Heart left ventricle (tissue), 13 donors: ENCODE results near the gene API5.

Experiments
- POLR2A ChIP-seq, 2 donors: fragments of 450-650 bp; IDR thresholded peaks; one replicate each; pipeline ENCODE4 v1.6.1; 2017; ENCODE audit warnings: antibody characterized with exemption in 2 of 2, mild to moderate bottlenecking in 2 of 2, moderate library complexity in 2 of 2
- TF ChIP-seq, protein P1 (sequence below), 12 donors: fragments of 200-600 bp; sonication (generic) in 4 of 12; IDR thresholded peaks; one replicate each; pipeline versions ENCODE4 v1.5.0 to v1.8.0; 2018 to 2022; ENCODE audit warnings: antibody characterized with exemption in 12 of 12, mild to moderate bottlenecking in 5 of 12
- donor health status: ischemic (EF 13 %, LVEDD 7.1; RV severe dilation, severe dysfunction).
- donor health status: DM: no; HTN: yes; CAD: no.
- donor health status: DM: no; HTN: no; CAD: no.
- donor health status: ischemic (EF 25% LVEDD 6.9; RV normal size, moderate dysfunction).
- donor health status: ischemic (EF 25% LVEDD 5.7; RV mildly dilated, moderate dysfunction).
- donor health status: ischemic (EF 35%, LVEDD 5.7; RV mildly dilated, moderate dysfunction).
- donor health status: nonischemic (EF 11% LVEDD 7.7; RV severe dilation, severe dysfunction).
- donor health status: DM: yes; HTN: yes; CAD: no.
- donor health status: PGD.
- donor health status: ischemic (EF 29% LVEDD 5.4; RV normal size, mild dysfunction).
- donor health status: nonischemic (EF 23%, LVEDD 6.1; RV moderate dilation, normal function).

DNA sequence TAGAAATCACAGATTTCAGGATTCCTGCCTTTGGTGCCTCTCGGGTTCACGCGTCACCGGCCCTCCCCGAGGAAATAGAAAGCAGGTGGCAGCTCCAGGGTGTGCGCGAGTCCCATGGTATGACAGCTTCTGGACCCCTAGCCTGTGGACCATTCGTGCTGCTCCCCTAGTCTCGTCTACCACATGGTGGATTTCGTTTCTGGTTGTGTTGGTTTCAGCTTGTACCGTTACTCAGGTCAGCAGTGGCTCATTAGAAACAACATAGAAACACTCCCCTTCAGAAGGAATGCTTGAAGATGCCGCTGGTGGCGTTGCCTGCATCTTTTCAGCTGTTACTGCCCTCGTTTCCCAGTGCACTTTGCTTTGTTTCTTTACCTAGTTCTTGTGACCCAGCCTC is 47.6 kb downstream of the API5 start:
- TF ChIP-seq, protein P1, sequence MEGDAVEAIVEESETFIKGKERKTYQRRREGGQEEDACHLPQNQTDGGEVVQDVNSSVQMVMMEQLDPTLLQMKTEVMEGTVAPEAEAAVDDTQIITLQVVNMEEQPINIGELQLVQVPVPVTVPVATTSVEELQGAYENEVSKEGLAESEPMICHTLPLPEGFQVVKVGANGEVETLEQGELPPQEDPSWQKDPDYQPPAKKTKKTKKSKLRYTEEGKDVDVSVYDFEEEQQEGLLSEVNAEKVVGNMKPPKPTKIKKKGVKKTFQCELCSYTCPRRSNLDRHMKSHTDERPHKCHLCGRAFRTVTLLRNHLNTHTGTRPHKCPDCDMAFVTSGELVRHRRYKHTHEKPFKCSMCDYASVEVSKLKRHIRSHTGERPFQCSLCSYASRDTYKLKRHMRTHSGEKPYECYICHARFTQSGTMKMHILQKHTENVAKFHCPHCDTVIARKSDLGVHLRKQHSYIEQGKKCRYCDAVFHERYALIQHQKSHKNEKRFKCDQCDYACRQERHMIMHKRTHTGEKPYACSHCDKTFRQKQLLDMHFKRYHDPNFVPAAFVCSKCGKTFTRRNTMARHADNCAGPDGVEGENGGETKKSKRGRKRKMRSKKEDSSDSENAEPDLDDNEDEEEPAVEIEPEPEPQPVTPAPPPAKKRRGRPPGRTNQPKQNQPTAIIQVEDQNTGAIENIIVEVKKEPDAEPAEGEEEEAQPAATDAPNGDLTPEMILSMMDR (IDR thresholded peaks at IDR 0.05), result no peak
- no peak for TF ChIP-seq POLR2A (IDR thresholded peaks at IDR 0.05)
